ENCODE data around the gene GALNT12. TPM values are rescaled to one million over a fixed set of nuclear protein-coding genes. Genes with fewer than 3 reads are reported as not detected.
A peak's percentile ranks its signal among the peaks of the same experiment; 100 is the strongest.

The GALNT12 gene, protein sequence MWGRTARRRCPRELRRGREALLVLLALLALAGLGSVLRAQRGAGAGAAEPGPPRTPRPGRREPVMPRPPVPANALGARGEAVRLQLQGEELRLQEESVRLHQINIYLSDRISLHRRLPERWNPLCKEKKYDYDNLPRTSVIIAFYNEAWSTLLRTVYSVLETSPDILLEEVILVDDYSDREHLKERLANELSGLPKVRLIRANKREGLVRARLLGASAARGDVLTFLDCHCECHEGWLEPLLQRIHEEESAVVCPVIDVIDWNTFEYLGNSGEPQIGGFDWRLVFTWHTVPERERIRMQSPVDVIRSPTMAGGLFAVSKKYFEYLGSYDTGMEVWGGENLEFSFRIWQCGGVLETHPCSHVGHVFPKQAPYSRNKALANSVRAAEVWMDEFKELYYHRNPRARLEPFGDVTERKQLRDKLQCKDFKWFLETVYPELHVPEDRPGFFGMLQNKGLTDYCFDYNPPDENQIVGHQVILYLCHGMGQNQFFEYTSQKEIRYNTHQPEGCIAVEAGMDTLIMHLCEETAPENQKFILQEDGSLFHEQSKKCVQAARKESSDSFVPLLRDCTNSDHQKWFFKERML
- 10 to 100 TPM; 20.0 to 21.3 TPM for total RNA-seq
- polyA plus RNA-seq (ENCODE audit: insufficient read length in 6 of 6), result 10 to 100 TPM; 14.6 to 24.6 (median 18.6) TPM
- long read RNA-seq, donor 1, transcript GALNT12-201 (10 exons, 2,735 nt), result major isoform, 8 of 17 reads
- long read RNA-seq, donor 1, partial matches to known transcripts, result 9 of 17 reads
- long read RNA-seq, donor 1, other reads (novel, unspliced or antisense), result 0 of 17 reads
- long read RNA-seq, donor 2, transcript GALNT12-201 (10 exons, 2,735 nt), result major isoform, 7 of 12 reads
- long read RNA-seq, donor 2, partial matches to known transcripts, result 5 of 12 reads
- long read RNA-seq, donor 2, other reads (novel, unspliced or antisense), result 0 of 12 reads
- long read RNA-seq, donor 3, partial matches to known transcripts, result 0 of 1 reads
- long read RNA-seq, donor 3, other reads (novel, unspliced or antisense), result 0 of 1 reads
- long read RNA-seq, donor 4, partial matches to known transcripts, result 0 of 1 reads
- long read RNA-seq, donor 4, other reads (novel, unspliced or antisense), result 0 of 1 reads
- long read RNA-seq, donor 5, partial matches to known transcripts, result 40 of 44 reads
- long read RNA-seq, donor 5, other reads (novel, unspliced or antisense), result 0 of 44 reads
- long read RNA-seq, donor 6, transcript GALNT12-201 (10 exons, 2,735 nt), result major isoform, 7 of 7 reads
- long read RNA-seq, donor 6, partial matches to known transcripts, result 0 of 7 reads
- long read RNA-seq, donor 6, other reads (novel, unspliced or antisense), result 0 of 7 reads
- long read RNA-seq, donor 7, partial matches to known transcripts, result 5 of 7 reads
- long read RNA-seq, donor 7, other reads (novel, unspliced or antisense), result 0 of 7 reads
- long read RNA-seq, donor 8, partial matches to known transcripts, result 0 of 1 reads
- long read RNA-seq, donor 8, other reads (novel, unspliced or antisense), result 0 of 1 reads
- long read RNA-seq, donor 9, result 0 reads
- long read RNA-seq, donor 10, partial matches to known transcripts, result 2 of 3 reads
- long read RNA-seq, donor 10, other reads (novel, unspliced or antisense), result 1 of 3 reads
- long read RNA-seq, donor 11, result 0 reads
- long read RNA-seq, donor 12, partial matches to known transcripts, result 6 of 10 reads
- long read RNA-seq, donor 12, other reads (novel, unspliced or antisense), result 0 of 10 reads

DNA sequence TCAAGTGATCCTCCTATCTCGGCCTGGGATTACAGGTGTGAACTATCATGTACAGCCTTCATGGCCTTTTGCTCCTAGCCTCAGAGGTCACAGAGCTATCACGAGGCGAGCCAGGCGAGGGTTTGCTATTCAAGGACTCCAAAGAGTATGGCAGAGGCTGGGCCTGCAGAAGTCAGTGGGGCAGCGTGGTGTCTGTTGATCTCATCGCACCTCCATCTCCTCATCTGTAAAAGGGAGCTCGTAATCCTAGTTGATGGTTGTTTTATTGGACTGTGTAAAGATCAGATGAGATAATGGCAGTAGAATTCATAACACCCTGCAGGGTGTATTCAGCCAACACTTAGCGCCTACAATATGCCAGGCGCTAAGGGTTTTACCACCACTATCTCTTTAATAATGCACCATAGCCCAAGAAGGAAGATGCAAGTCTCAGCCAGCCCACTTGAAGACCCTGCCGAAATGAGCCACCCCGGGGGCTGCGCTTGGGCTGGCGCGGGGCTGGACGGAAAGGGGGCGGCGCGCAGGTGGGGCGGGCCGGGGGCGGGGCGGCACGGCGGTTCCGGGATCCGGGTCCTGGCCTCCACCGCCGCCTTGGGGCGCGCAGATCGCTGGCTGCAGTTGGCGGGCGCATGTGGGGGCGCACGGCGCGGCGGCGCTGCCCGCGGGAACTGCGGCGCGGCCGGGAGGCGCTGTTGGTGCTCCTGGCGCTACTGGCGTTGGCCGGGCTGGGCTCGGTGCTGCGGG, at the start of gene GALNT12:
GALNT12 (plus strand) TSS at position 601 of the 744 bp plus-strand sequence; CDS start at position 630, 29 bp downstream.
- peaks cover 0 to 70% of the 10 kb centered on the region in 2 donors for H3K27me3 ChIP-seq
- H3K36me3 ChIP-seq, result no peaks in the 10 kb centered on the region
- no peak for TF ChIP-seq CTCF (IDR thresholded peaks at IDR 0.05)
- intact Hi-C loops (cut with DNase I), result no loop called here
- peak in 1 of 4 donors; percentile 83 for DNase-seq
- ATAC-seq, result peak; percentile 60
- peaks cover 11 to 15% of the 10 kb centered on the region in 2 donors for H3K4me1 ChIP-seq
- peak within 1 kb of the TSS in 1 of 2 donors; percentile 34 for H3K27ac ChIP-seq
- H3K4me3 ChIP-seq, result peak within 1 kb of the TSS; percentile 33 to 46
- H3K9me3 ChIP-seq, result no peaks in the 10 kb centered on the region

GRCh38 chr9:98760231-98760630, 47.2 kb upstream of the GALNT12 start:
- peaks cover 0 to 16% of the 10 kb centered on the region in 2 donors for H3K36me3 ChIP-seq
- no peak overlapping the region for H3K27ac ChIP-seq
- ATAC-seq (no peak), DNase-seq (no peak)
- no peaks in the 10 kb centered on the region for H3K27me3 ChIP-seq
- H3K4me1 ChIP-seq, result no peaks in the 10 kb centered on the region
- peaks cover 0 to 8% of the 10 kb centered on the region in 2 donors for H3K9me3 ChIP-seq
- no peak overlapping the region for H3K4me3 ChIP-seq
- intact Hi-C loops (cut with DNase I), result no loop called here
- TF ChIP-seq CTCF (IDR thresholded peaks at IDR 0.05), result no peak

DNA sequence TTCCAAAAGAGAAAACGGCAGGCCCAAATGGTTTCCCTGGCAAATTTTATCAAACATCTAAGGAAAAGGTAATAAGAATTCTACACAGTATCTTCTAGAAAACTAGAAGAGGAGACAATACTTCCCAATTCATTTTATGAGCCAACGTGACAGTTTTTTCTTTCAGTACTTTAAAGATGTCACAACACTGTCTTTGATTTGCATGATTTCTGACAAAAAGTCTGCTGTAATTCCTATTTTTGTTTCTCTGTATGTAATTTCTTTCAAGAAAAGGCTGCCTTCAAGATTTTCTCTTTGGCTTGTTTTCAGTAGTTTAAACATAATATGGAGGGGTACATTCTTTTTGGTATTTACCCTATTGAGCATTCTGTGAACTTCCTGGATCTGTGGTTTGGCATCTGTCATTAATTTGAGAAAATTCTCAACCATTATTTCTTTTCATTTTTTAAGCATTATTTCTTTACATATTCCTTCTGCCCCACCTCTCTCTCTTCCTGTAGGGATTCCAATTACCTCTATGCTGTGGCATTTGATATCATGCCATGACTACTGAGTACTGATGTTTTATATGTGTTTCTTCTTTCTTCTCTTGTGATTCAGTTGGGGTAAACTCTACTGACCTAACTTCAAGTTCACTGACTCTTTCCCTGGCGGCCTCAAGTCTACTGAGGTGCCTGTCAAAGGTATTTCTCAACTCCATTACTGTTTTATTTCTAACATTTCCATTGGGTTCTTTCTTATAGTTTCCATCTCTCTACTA, 43.3 kb upstream of the GALNT12 start:
- intact Hi-C loops (cut with DNase I), result no loop called here
- peaks cover 0 to 5% of the 10 kb centered on the region in 2 donors for H3K9me3 ChIP-seq
- TF ChIP-seq CTCF (IDR thresholded peaks at IDR 0.05), result no peak
- H3K4me1 ChIP-seq, result no peaks in the 10 kb centered on the region
- DNase-seq (no peak), ATAC-seq (no peak)
- H3K27me3 ChIP-seq, result no peaks in the 10 kb centered on the region
- H3K27ac ChIP-seq, result no peak overlapping the region
- H3K4me3 ChIP-seq, result no peak overlapping the region
- H3K36me3 ChIP-seq, result peaks cover 0 to 36% of the 10 kb centered on the region in 2 donors

All from left lung (tissue), 14 donors.